HG03066 (cell line): Measurements from ENCODE around the gene KNL1.
"Not testable (repeated sequence)": the region's sequence is repeated elsewhere in the genome, so short reads cannot be mapped to it uniquely, and the experiment has no call there.

ENCODE experiments used
- ATAC-seq: cut with Tn5 transposase; IDR thresholded peaks from one replicate; pipeline ENCODE4 v1.9.1; 2021; ENCODE audit warnings: low read depth; ENCODE audit not compliant: unreplicated experiment

Gene KNL1

GRCh38 chr15:40660686-40661085 lies 66.6 kb downstream of the KNL1 start:
- ATAC-seq: no peak

- ATAC-seq: no peak
Measured at GRCh38 chr15:40664909-40665308, 70.9 kb downstream of the KNL1 start.

- ATAC-seq: not testable (repeated sequence)
Measured at GRCh38 chr15:40676290-40676689, 82.2 kb downstream of the KNL1 start.

- ATAC-seq: not testable (repeated sequence)
Measured at GRCh38 chr15:40676906-40677305, 82.9 kb downstream of the KNL1 start.

GRCh38 chr15:40680151-40680550 lies 86.1 kb downstream of the KNL1 start:
- ATAC-seq: no peak

- not testable (repeated sequence) for ATAC-seq
Measured at GRCh38 chr15:40680959-40681358, 86.9 kb downstream of the KNL1 start.

- no peak for ATAC-seq
Measured at GRCh38 chr15:40684381-40684780, 90.3 kb downstream of the KNL1 start.

- no peak for ATAC-seq
Measured at GRCh38 chr15:40685376-40685775, 91.3 kb downstream of the KNL1 start.

GRCh38 chr15:40688932-40689799 lies 95.1 kb downstream of the KNL1 start:
- no peak for ATAC-seq

- ATAC-seq: no peak
Measured at GRCh38 chr15:40691737-40692136, 97.7 kb downstream of the KNL1 start.

GRCh38 chr15:40693904-40694687 lies 100.0 kb downstream of the KNL1 start:
- ATAC-seq: no peak

GRCh38 chr15:40694688-40695468 lies 100.8 kb downstream of the KNL1 start, which contains the start of gene RAD51:
Gene RAD51 (plus strand): TSS chr15:40695174. CDS start chr15:40698759, 3,585 bp downstream.
- ATAC-seq: peak; percentile 86

GRCh38 chr15:40695469-40695890 lies 101.4 kb downstream of the KNL1 start:
- ATAC-seq: peak; percentile 27

GRCh38 chr15:40696228-40696627 lies 102.2 kb downstream of the KNL1 start:
- ATAC-seq: no peak

- no peak for ATAC-seq
Measured at GRCh38 chr15:40697916-40698315, 103.9 kb downstream of the KNL1 start.

GRCh38 chr15:40702077-40702476 lies 108.0 kb downstream of the KNL1 start:
- no peak for ATAC-seq

GRCh38 chr15:40706121-40706520 lies 112.1 kb downstream of the KNL1 start:
- no peak for ATAC-seq
